Mesothelial cell of epicardium (in vitro differentiated cells): Measurements from ENCODE around the gene TCIRG1. TPM values are rescaled to one million over a fixed set of nuclear protein-coding genes. Genes with fewer than 3 reads are reported as not detected.

Source experiments
- DNase-seq, 2 experiments: peaks; one replicate each; pipeline ENCODE4 v3.0.0; 2021; ENCODE audit warnings: low spot score in 2 of 2; ENCODE audit not compliant: unreplicated experiment in 2 of 2
- H3K27ac Mint-ChIP-seq: 2 replicates; pipeline ENCODE4 v1.8.0; 2021; ENCODE audit warnings: mixed read lengths
- H3K27me3 Mint-ChIP-seq: 2 replicates; pipeline ENCODE4 v1.8.0; 2021; ENCODE audit warnings: low read depth, mixed read lengths
- H3K36me3 Mint-ChIP-seq: 2 replicates; pipeline ENCODE4 v1.8.0; 2021; ENCODE audit warnings: mixed read lengths
- H3K4me1 Mint-ChIP-seq: 2 replicates; pipeline ENCODE4 v1.8.0; 2021; ENCODE audit warnings: mixed read lengths
- H3K4me3 Mint-ChIP-seq: 2 replicates; pipeline ENCODE4 v1.8.0; 2021; ENCODE audit warnings: mild to moderate bottlenecking, moderate library complexity, mixed read lengths
- H3K9me3 Mint-ChIP-seq: 2 replicates; pipeline ENCODE4 v1.8.0; 2021; ENCODE audit warnings: mixed read lengths
- total RNA-seq: library from RNA; stranded (reverse); gene quantifications from 3 replicates; pipeline ENCODE4 v1.2.1, GENCODE V29; 2021
- TF ChIP-seq, protein P1 (sequence below): fragments of 200-600 bp; sonication (generic); IDR thresholded peaks from one replicate; pipeline ENCODE4 v1.5.0; 2021; ENCODE audit warnings: antibody characterized with exemption; ENCODE audit not compliant: unreplicated experiment

Gene TCIRG1
- total RNA-seq, 1 donor from 2014 or later = 60.0 TPM

DNA sequence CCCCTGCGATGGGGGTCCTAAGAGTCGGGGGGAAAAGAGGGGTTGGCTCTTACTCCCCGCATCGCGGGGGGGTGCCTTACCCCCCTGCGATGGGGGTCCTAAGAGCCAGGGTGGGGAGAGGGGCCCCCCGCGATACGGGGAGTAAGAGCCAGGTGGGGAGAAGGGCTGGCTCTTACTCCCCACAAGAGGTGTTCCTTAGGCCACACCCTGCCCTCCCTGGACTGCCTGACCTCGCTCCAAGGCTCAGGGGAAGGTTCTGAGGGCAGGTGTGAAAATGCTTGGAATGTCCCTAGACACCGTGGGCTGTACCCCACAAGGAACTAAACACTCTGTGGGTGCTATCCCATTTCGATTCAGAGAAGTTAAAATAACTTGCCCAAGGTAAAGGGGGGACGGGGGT, 42.8 kb upstream of the TCIRG1 start:
- DNase-seq = no peak
- Mint-ChIP-seq H3K27me3 (peaks cover 32% of the 10 kb centered on the region), H3K27ac (no peak overlapping the region), H3K4me1 (peaks cover 4% of the 10 kb centered on the region), H3K9me3 (no peaks in the 10 kb centered on the region), H3K4me3 (no peak overlapping the region), H3K36me3 (no peaks in the 10 kb centered on the region)
- TF ChIP-seq, protein P1, sequence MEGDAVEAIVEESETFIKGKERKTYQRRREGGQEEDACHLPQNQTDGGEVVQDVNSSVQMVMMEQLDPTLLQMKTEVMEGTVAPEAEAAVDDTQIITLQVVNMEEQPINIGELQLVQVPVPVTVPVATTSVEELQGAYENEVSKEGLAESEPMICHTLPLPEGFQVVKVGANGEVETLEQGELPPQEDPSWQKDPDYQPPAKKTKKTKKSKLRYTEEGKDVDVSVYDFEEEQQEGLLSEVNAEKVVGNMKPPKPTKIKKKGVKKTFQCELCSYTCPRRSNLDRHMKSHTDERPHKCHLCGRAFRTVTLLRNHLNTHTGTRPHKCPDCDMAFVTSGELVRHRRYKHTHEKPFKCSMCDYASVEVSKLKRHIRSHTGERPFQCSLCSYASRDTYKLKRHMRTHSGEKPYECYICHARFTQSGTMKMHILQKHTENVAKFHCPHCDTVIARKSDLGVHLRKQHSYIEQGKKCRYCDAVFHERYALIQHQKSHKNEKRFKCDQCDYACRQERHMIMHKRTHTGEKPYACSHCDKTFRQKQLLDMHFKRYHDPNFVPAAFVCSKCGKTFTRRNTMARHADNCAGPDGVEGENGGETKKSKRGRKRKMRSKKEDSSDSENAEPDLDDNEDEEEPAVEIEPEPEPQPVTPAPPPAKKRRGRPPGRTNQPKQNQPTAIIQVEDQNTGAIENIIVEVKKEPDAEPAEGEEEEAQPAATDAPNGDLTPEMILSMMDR = no peak

DNA sequence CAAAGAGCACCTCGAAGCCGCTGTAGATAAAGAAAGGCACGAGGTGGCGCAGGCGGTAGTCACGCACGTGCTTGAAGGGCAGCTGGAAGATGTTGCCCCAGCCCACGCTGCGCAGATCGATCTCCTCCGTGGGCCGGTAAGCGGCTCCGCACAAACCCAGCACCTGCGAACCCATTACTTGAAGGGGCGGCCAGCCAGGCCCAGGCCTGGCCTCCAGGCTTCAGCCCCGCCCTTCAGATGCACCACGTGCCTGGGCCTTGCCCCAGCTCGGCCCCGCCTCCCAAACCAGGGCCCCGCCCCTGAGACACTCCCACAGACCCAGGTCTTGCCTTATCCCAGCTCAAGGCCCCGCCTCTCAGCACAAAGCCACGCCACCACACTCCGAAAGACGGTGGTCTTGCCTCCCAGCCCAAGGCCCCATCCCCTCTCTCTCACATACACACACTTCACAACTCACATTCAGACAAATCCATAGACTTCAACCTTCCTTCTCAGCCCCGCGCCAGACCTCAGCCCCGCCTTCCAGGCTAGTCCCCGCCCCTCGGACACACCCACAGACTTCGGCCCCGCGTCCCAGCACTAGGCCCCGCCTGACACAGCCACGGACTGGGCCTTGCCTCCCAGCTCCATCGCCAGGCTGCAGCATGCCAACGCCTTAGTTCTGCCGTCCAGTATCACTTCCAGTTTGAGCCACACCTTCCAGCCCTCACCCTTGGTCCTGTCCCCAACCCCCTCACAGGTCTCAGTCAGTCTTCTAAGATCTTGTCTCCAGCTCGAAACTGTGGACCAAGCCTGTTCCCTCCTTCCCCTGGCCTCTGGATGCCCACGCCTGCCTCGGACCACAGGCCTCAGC, 42.0 kb upstream of the TCIRG1 start:
- Mint-ChIP-seq H3K27ac (no peak overlapping the region), H3K4me3 (peak overlapping the region; percentile 42), H3K36me3 (no peaks in the 10 kb centered on the region), H3K9me3 (no peaks in the 10 kb centered on the region), H3K27me3 (peaks cover 27% of the 10 kb centered on the region), H3K4me1 (peaks cover 3% of the 10 kb centered on the region)
- DNase-seq = no peak
- TF ChIP-seq, protein P1 = no peak

DNA sequence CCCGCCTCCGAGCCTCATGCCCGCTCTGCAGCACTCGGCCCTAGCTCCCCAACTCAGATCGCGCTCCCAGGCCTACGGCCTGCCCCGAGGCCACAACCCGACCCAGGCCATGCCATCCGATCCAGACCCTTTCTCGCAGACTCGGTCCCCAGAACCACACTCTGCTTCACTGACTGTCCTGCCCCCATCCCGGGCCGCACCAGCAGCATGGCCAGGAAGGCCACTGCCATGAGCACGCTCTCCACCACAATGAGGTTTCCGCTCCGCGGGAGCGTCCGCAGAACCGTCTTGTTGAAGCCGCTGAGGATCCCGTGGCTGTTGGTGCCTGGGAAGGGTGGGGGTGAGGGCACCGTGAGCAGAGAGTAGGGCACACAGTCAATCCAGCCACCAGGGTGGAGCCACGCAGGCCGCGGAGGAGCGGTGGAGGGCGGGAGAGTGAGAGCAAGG, 41.3 kb upstream of the TCIRG1 start:
- H3K4me3 Mint-ChIP-seq = no peak overlapping the region
- H3K27ac Mint-ChIP-seq = no peak overlapping the region
- H3K36me3 Mint-ChIP-seq = no peaks in the 10 kb centered on the region
- no peak for DNase-seq
- TF ChIP-seq, protein P1 = no peak
- H3K9me3 Mint-ChIP-seq = no peaks in the 10 kb centered on the region
- H3K4me1 Mint-ChIP-seq = peaks cover 5% of the 10 kb centered on the region
- peaks cover 21% of the 10 kb centered on the region for H3K27me3 Mint-ChIP-seq

- DNase-seq = no peak
- peaks cover 12% of the 10 kb centered on the region for H3K4me1 Mint-ChIP-seq
- peaks cover 18% of the 10 kb centered on the region for H3K27me3 Mint-ChIP-seq
- H3K9me3 Mint-ChIP-seq = no peaks in the 10 kb centered on the region
- no peaks in the 10 kb centered on the region for H3K36me3 Mint-ChIP-seq
- TF ChIP-seq, protein P1 = no peak
- H3K4me3 Mint-ChIP-seq = no peak overlapping the region
- no peak overlapping the region for H3K27ac Mint-ChIP-seq
Observed at GRCh38 chr11:67998150-67999045, 40.4 kb upstream of the TCIRG1 start.

DNA sequence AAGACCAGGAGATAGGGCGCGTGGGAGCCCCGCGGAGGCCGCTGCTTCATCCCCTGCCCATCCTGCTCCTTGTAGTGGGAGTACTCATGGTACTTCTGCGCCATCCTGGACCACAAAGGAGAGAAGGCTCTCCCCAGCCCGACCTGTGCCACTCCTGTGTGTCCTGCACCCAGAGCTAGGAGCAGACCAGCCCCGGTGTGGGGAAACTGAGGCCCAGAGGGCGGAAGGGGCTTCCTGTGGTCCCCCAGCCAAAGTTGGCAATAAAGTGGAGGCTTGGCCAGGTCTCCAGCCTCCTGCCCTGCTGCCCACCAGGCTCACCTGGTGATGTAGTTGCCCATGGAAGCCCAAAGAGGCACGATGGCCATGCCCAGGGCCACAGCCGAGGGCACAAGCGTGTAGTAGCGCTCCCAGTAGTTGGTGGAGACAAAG, 39.6 kb upstream of the TCIRG1 start:
- no peak overlapping the region for H3K27ac Mint-ChIP-seq
- no peak for DNase-seq
- peaks cover 14% of the 10 kb centered on the region for H3K4me1 Mint-ChIP-seq
- H3K27me3 Mint-ChIP-seq = peaks cover 12% of the 10 kb centered on the region
- TF ChIP-seq, protein P1 = no peak
- H3K9me3 Mint-ChIP-seq = no peaks in the 10 kb centered on the region
- no peak overlapping the region for H3K4me3 Mint-ChIP-seq
- H3K36me3 Mint-ChIP-seq = no peaks in the 10 kb centered on the region
